Measurements from ENCODE around the gene NBEAL2.

GRCh38 chr3:47001731-47002170 is 22.3 kb downstream of the NBEAL2 start:
- TF ChIP-seq CTCF (IDR thresholded peaks at IDR 0.05; ENCODE audit: insufficient read depth, low read length, poor library complexity, severe bottlenecking) = no peak
- TF ChIP-seq EZH2phosphoT487 (conservative IDR thresholded peaks at IDR 0.05; ENCODE audit: low read length) = no peak

Measured in SU-DHL-6 (cell line).